ENCODE measurements around the gene AOPEP. TPM values are rescaled to one million over a fixed set of nuclear protein-coding genes. Genes with fewer than 3 reads are reported as not detected.

Gene AOPEP
- total and polyA plus RNA-seq, 2 of the 13 experiments (the other 11 are each of a cell fraction or from before 2014, with no cell fraction given), result 22.2 to 41.6 TPM

DNA sequence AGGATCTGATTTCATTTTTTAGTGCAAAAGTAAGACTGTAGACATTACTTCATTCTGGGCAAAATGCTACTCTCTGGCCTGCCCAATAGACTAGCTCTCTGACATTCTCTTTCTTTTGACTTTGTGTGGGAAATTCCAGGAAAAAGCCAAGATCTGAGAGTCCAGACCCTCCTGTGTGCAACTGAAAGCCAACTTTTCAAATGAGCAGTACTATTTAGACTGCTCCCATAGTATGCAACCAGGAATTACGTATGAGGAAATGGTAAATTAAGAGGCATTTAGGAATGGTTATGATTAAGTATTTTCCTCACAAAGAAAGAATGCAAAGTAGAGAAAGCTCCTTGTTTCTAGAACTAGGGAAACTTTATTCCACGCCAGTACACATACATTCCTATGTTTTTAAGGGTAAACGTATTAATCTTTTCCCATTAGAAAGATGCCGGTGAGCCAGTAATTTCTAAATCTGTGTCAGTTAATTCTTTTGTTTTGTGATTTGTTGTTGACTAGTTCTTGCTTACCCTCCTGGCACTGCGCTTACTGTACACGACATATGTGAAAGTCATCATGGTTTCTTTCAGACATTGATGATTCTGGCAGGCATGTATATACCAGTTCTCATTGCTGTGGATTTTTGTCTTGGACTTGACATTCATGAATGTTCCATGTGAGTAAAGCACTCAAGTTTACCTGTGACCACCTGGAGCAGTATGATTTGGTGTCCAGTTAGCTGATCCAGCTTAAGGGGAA lies 56.0 kb downstream of the AOPEP start:
- intact Hi-C loops (cut with micrococcal nuclease; ENCODE audit: unreplicated experiment) (loop anchor here (1.0 to 10.0 kb wide), 6 partner anchors 72 to 348 kb away; no protein-coding TSS in a partner anchor), in situ Hi-C loops (cut with HindIII; ENCODE audit: extremely low pct_ligation_motif_present, low pct_unique_long_range_greater_than_20kb) (loop anchor here (10.0 kb wide), 1 partner anchor 132 kb away; no protein-coding TSS in a partner anchor)
- no peak for DNase-seq (ENCODE audit: low spot score)
- no TSS peak for BruUV-seq (replicated peaks)
- POLR2A ChIA-PET, result no interaction called here
- Histone ChIP-seq H3K4me3 (replicated peaks in 1 of 3; ENCODE audit: insufficient read depth in 1 of 3, low read depth in 2 of 3, low read length in 3 of 3) (no peak overlapping the region), H3K27me3 (ENCODE audit: control insufficient read depth in 1 of 2, insufficient read depth in 2 of 2, low read length in 2 of 2) (no peaks in the 10 kb centered on the region), H4K20me1 (ENCODE audit: insufficient read depth, low read length) (no peaks in the 10 kb centered on the region), H3K9me3 (ENCODE audit: low read length) (no peaks in the 10 kb centered on the region), H3K27ac (ENCODE audit: extremely low read length, insufficient read depth, low read length) (peak overlapping the region; percentile 20), H3K4me1 (ENCODE audit: insufficient read depth, low read length) (peaks cover 29% of the 10 kb centered on the region), H2AFZ (ENCODE audit: low read length) (peak overlapping the region; percentile 37), H3K79me2 (ENCODE audit: insufficient read depth, low read length) (no peaks in the 10 kb centered on the region), H3K4me2 (ENCODE audit: low read depth, low read length) (no peak overlapping the region), H3K9ac (ENCODE audit: insufficient read depth, low read depth, low read length) (no peak overlapping the region), H3K36me3 (replicated peaks in 1 of 2; ENCODE audit: control insufficient read depth in 1 of 2, insufficient read depth in 2 of 2, low read length in 2 of 2) (no peaks in the 10 kb centered on the region)
- ATAC-seq, result no peak
- CTCF ChIA-PET (ENCODE audit: low intra/inter-chr PET ratio, low total read pairs), result interaction anchor here (1.0 to 1.2 kb wide), 2 partner anchors 101 to 346 kb away, joined by 3 to 4 read pairs; no protein-coding TSS in a partner anchor
- WGBS (ENCODE audit: low lambda C conversion rate), result 92% methylated on average over 6 of the region's 6 CpGs
- FAIRE-seq, result no peak
- TF ChIP-seq RORA (CRISPR knock-in tag; IDR thresholded peaks at IDR 0.05), result no peak
- TF ChIP-seq ZBTB20 (CRISPR knock-in tag; IDR thresholded peaks at IDR 0.05; ENCODE audit: borderline replicate concordance, low read depth), result no peak
- TF ChIP-seq SPEN (CRISPR knock-in tag; IDR thresholded peaks at IDR 0.05; ENCODE audit: low read depth), result 0 out of 2 replicates have a peak, but pooled peaks have one; percentile 19
- 0 out of 2 replicates have a peak, but pooled peaks have one; percentile 7 for TF ChIP-seq ZNF7 (CRISPR knock-in tag; IDR thresholded peaks at IDR 0.05)
- 0 out of 2 replicates have a peak, but pooled peaks have one; percentile 25 for TF ChIP-seq ZFP1 (CRISPR knock-in tag; IDR thresholded peaks at IDR 0.05)
- TF ChIP-seq ZNF282 (IDR thresholded peaks at IDR 0.05; ENCODE audit: partially characterized antibody), result no peak
- TF ChIP-seq HOXD1 (CRISPR knock-in tag; IDR thresholded peaks at IDR 0.05), result 0 out of 2 replicates have a peak, but pooled peaks have one; percentile 14
